Cardiac muscle cell (in vitro differentiated cells and primary cell): ENCODE data around the gene EHMT1. TPM values are rescaled to one million over a fixed set of nuclear protein-coding genes. Genes with fewer than 3 reads are reported as not detected.

ENCODE experiments used
- DNase-seq, 2 donors: peaks; one replicate each; pipeline versions ENCODE4 v3.0.0 to v3.0.0-alpha.2; 2010 to 2017; ENCODE audit warnings: low read depth in 1 of 2, low spot score in 1 of 2
- H3K27ac ChIP-seq: fragments of 200-600 bp; sonication (generic); 2 replicates; pipeline ENCODE4 v1.5.1; 2016
- H3K27me3 ChIP-seq: fragments of 200-600 bp; sonication (generic); 2 replicates; pipeline ENCODE4 v1.6.0; 2016; ENCODE audit warnings: control low read depth
- H3K36me3 ChIP-seq: fragments of 200-600 bp; sonication (generic); 2 replicates; pipeline ENCODE4 v1.5.1; 2016; ENCODE audit warnings: control low read depth
- H3K4me1 ChIP-seq: fragments of 200-600 bp; sonication (generic); 2 replicates; pipeline ENCODE4 v1.8.1; 2017; ENCODE audit warnings: low read depth, mild to moderate bottlenecking, mixed run types
- H3K4me3 ChIP-seq: fragments of 200-600 bp; sonication (generic); 2 replicates; pipeline ENCODE4 v1.5.1; 2016; ENCODE audit warnings: mild to moderate bottlenecking
- H3K9me3 ChIP-seq: fragments of 200-600 bp; sonication (generic); 2 replicates; pipeline ENCODE4 v1.5.1; 2017; ENCODE audit warnings: low read depth, mild to moderate bottlenecking, control low read depth
- polyA plus RNA-seq: library from polyadenylated mRNA; unstranded; fragments of >200 nt; fragmentation: Nextera tagmentation; extraction: Ambion mirVana; gene quantifications from 2 replicates; pipeline ENCODE4 v1.2.1, GENCODE V29; 2016
- total RNA-seq: library from RNA; depleted of rRNA; stranded (reverse); fragments of >200 nt; gene quantifications from 2 replicates; pipeline ENCODE4 v1.2.3, GENCODE V29; 2016
- TF ChIP-seq, protein P1 (sequence below): IDR thresholded peaks from 2 replicates; pipeline ENCODE4 v1.5.1; 2012; ENCODE audit warnings: low read depth, mild to moderate bottlenecking, low read length

The EHMT1 gene
- total and polyA plus RNA-seq, 2 experiments from 2014 or later, result 55.5 to 93.8 TPM

DNA sequence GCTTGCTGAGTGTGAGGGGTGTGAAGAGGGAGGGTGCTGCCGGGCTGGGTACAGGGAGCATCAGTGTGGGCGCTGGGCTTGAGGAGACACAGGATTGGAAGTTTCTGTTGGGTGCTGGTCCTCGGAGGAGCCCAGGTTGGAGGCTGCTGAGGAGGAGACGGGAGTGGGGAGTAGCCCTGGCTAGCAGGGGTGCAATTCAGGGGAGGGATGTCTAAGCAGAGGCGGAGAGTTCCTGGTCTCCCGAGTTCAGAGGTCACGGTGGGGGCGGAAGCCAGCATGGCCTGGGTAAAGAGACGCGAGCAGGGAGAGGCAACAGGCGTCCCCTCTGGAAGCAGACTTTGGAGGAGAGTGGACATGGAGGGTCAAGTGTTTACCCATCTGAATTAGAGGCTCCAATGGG lies 196.0 kb downstream of the EHMT1 start:
- H3K27ac ChIP-seq, result no peak overlapping the region
- peaks cover 24% of the 10 kb centered on the region for H3K36me3 ChIP-seq
- H3K9me3 ChIP-seq, result no peaks in the 10 kb centered on the region
- H3K4me1 ChIP-seq, result no peaks in the 10 kb centered on the region
- H3K27me3 ChIP-seq, result no peaks in the 10 kb centered on the region
- TF ChIP-seq, protein P1, sequence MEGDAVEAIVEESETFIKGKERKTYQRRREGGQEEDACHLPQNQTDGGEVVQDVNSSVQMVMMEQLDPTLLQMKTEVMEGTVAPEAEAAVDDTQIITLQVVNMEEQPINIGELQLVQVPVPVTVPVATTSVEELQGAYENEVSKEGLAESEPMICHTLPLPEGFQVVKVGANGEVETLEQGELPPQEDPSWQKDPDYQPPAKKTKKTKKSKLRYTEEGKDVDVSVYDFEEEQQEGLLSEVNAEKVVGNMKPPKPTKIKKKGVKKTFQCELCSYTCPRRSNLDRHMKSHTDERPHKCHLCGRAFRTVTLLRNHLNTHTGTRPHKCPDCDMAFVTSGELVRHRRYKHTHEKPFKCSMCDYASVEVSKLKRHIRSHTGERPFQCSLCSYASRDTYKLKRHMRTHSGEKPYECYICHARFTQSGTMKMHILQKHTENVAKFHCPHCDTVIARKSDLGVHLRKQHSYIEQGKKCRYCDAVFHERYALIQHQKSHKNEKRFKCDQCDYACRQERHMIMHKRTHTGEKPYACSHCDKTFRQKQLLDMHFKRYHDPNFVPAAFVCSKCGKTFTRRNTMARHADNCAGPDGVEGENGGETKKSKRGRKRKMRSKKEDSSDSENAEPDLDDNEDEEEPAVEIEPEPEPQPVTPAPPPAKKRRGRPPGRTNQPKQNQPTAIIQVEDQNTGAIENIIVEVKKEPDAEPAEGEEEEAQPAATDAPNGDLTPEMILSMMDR, result no peak
- DNase-seq, result no peak
- no peak overlapping the region for H3K4me3 ChIP-seq

DNA sequence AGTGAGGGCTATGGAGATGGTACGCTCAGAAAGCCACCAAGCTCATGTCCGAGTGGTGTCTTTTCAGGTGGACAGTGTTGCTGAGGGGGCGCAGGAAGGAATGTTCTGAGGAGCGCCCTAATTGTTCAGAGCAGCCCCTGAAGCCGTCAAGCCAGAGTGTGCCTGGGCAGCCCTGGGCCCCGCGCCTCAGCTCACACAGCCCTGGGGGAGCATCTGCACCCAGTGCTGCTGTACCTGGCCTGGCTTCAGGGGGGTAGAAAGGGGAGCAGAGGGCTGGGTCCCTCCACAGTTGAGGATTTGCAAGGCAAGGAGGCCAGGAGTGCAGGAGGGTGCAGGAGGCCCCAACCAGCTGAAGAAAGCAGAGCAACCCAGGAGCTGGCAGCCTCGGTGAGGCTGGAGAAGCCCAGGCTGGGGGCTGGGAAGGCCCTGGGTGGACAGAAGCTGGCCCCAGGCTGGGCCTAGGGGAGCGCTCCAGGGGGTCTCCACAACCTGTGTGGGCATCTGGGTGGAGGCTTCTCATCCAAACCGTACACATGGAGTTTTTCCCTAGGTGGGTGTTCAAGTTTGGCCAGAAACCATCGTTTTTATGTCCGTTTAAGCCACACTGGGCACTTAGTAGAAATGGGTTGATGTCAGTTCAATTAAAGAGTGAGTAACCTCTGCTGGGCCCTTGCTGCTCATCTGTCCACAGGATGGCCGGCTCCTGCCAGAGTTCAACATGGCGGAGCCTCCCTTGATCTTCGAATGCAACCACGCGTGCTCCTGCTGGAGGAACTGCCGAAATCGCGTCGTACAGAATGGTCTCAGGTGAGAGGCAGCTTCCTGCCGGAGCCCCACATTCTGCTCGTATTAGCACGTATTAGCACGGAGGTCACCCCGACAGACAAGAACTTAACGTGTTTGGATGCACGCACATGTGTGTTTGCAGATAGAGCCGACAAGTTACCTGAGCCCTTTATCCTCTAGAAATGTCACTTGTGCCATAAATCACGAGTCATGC lies 196.8 kb downstream of the EHMT1 start:
- H3K9me3 ChIP-seq, result no peaks in the 10 kb centered on the region
- TF ChIP-seq, protein P1, result no peak
- H3K36me3 ChIP-seq, result peaks cover 28% of the 10 kb centered on the region
- no peaks in the 10 kb centered on the region for H3K27me3 ChIP-seq
- no peak overlapping the region for H3K27ac ChIP-seq
- DNase-seq, result no peak
- no peak overlapping the region for H3K4me3 ChIP-seq
- no peaks in the 10 kb centered on the region for H3K4me1 ChIP-seq

DNA sequence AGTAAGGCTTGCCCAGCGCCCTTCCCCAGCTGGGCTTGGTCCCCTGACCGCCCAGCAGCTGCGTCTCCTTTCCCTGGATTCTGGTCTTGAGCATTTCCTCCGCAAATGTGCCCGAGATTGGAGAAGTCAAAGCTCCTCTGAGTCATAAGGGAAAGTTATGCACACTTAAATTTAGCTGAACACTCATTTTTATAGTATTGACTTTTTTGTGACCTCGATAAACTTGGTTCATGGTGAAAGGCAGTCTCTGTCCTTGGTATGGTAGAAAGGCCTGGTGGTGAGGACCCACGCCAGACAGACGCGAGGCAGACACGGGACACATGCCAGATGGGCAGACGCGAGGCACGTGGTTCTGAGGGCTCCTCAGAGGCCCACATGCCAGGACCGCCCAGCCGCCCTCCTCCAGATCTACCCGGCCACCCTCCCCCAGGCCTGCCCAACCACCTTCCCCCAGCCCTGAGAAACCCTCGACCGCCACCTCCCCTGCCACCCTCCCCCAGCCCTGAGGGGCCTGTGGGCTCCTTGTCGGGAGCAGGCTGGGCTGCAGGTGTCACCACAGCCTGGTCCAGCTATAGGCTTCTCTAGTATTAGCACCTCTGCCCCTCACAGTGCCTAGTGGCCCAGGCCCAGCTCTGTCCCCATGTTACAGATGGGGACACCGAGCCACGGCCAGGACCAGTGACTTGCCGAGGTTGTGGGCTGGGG lies 197.9 kb downstream of the EHMT1 start:
- H3K36me3 ChIP-seq, result peaks cover 30% of the 10 kb centered on the region
- TF ChIP-seq, protein P1, result no peak
- DNase-seq, result no peak
- H3K4me3 ChIP-seq, result no peak overlapping the region
- H3K27me3 ChIP-seq, result no peaks in the 10 kb centered on the region
- H3K27ac ChIP-seq, result no peak overlapping the region
- H3K4me1 ChIP-seq, result no peaks in the 10 kb centered on the region
- no peaks in the 10 kb centered on the region for H3K9me3 ChIP-seq

DNA sequence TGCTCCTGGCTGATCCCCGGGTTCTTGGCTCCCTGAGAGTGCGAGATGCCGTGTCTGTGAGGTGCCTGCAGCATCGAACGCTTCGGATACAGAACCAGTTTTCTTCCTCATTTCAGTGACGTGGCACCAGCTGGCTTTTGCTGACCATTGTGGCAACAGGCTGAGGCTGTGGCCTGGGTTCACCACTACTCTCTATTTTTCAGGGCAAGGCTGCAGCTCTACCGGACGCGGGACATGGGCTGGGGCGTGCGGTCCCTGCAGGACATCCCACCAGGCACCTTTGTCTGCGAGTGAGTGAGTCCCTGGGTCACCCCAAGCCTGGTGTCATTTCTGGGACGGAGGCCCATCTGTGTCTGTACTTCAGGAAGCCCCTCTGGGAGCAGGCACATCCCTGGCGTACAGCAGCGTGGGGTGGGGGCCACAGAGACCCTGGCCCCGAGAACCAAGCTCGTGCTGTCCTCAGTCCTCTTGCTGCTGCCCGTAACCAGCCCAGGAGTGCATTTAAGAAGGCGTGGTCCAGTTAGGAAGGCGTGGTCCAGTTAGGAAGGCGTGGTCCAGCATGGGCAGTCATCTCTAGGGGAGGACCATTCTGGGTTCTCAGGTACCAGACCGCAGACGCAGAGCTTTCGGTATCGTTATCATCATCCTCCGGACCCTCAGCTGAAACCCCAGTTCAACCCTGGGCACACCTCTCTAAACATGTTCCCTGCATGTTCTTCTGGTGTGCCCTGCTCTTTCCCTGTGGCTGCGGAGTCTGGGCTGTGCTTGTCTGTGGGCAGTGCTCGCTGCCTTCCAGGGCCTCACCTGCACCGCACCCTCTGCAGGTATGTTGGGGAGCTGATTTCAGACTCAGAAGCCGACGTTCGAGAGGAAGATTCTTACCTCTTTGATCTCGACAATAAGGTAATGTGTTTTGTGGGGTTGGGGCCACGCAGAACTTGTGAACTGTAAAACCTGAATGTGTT lies 198.7 kb downstream of the EHMT1 start:
- DNase-seq, result no peak
- Histone ChIP-seq H3K36me3 (peaks cover 30% of the 10 kb centered on the region), H3K4me3 (no peak overlapping the region), H3K27me3 (no peaks in the 10 kb centered on the region), H3K9me3 (no peaks in the 10 kb centered on the region), H3K27ac (no peak overlapping the region), H3K4me1 (no peaks in the 10 kb centered on the region)
- TF ChIP-seq, protein P1, result no peak

DNA sequence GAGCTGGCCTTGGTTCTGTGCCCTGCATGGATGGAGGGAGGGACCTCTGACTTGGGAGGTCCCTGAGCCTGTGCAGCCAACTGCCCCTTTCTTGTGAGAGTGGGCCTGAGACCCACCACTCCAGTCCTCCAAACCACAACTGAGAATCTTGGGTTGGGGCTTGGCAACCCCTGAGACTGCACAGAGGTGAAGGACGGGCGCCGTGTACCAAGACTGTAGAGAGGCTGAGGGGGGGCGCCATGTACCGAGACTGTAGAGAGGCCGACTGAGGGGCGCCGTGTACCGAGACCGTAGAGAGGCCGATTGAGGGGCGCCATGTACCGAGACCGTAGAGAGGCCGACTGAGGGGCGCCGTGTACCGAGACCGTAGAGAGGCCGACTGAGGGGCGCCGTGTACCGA lies 199.5 kb downstream of the EHMT1 start:
- Histone ChIP-seq H3K27me3 (no peaks in the 10 kb centered on the region), H3K4me3 (no peak overlapping the region), H3K27ac (no peak overlapping the region), H3K36me3 (peaks cover 26% of the 10 kb centered on the region), H3K9me3 (no peaks in the 10 kb centered on the region), H3K4me1 (no peaks in the 10 kb centered on the region)
- DNase-seq, result no peak
- TF ChIP-seq, protein P1, result no peak
